Mucosa of rectum (tissue), 2 donors: ENCODE measurements around the gene MTX1.

Source experiments
- H3K27ac ChIP-seq, 2 donors: one replicate each; pipeline ENCODE4 v1.7.0; 2013; ENCODE audit warnings: inconsistent platforms in 2 of 2, low read depth in 2 of 2, low read length in 2 of 2
- H3K27me3 ChIP-seq, 2 donors: one replicate each; pipeline ENCODE4 v1.7.0; 2013; ENCODE audit warnings: low read length in 2 of 2; ENCODE audit not compliant: control insufficient read depth in 2 of 2, insufficient read depth in 2 of 2
- H3K36me3 ChIP-seq, 2 donors: one replicate each; pipeline ENCODE4 v1.7.0; 2013; ENCODE audit warnings: low read length in 2 of 2; ENCODE audit not compliant: control insufficient read depth in 2 of 2, insufficient read depth in 2 of 2
- H3K4me1 ChIP-seq, 2 donors: one replicate each; pipeline ENCODE4 v1.7.0; 2013; ENCODE audit warnings: low read length in 2 of 2, mild to moderate bottlenecking in 1 of 2; ENCODE audit not compliant: control insufficient read depth in 2 of 2, insufficient read depth in 2 of 2
- H3K4me3 ChIP-seq, 2 donors: one replicate each; pipeline ENCODE4 v1.7.0; 2013; ENCODE audit warnings: low read length in 2 of 2
- H3K9ac ChIP-seq, 2 donors: one replicate each; pipeline ENCODE4 v1.7.0; 2013; ENCODE audit warnings: low read length in 2 of 2, low read depth in 1 of 2, mild to moderate bottlenecking in 1 of 2
- H3K9me3 ChIP-seq, 2 donors: one replicate each; pipeline ENCODE4 v1.7.0; 2013; ENCODE audit warnings: low read length in 2 of 2; ENCODE audit not compliant: control insufficient read depth in 2 of 2
- donor health status: healthy.
- donor health status: Normal muscosa, but diverticular disease.

The MTX1 gene

DNA sequence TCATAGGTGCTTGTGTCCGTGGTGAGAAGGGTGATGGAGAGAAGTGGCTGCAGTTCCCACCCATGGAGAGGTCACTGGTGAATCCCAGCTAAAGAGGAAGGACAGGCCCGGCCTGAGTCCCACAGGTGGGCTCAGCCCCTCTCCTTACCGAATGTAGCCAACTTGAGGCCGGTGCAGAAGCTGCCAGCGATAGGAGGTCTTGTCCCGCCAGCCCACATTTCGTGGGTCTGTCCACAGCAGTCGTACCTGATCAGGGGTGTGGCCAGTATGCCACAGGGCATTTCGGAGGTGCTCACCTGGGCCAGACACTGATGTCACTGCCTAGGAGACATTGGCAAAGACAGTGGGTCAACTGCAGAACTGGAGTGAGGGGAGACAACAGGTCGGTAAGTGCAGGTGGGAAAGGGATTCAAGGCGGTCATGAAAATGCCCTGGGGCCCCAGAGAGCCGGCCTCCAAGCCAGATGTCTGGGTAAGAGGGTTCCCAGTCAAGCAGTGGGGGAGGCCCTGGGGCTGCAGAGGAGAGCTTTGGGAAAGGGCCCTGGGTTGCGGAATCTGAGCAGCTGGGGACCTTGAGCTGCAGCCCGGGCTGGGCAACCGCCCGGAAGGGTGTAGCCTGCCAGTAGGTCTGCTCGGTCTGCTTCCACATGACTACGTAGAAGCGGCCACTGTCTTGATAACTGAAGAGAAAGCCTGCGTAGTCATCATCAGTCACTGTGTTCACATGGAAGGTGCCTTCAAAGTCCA lies 11.4 kb upstream of the MTX1 start:
- H3K4me3 ChIP-seq, result no peak overlapping the region
- no peak overlapping the region for H3K9ac ChIP-seq
- H3K27ac ChIP-seq, result no peak overlapping the region
- H3K27me3 ChIP-seq, result peaks cover 0 to 4% of the 10 kb centered on the region in 2 donors
- H3K36me3 ChIP-seq, result peaks cover 0 to 3% of the 10 kb centered on the region in 2 donors
- H3K9me3 ChIP-seq, result no peaks in the 10 kb centered on the region
- peaks cover 18 to 26% of the 10 kb centered on the region in 2 donors for H3K4me1 ChIP-seq

DNA sequence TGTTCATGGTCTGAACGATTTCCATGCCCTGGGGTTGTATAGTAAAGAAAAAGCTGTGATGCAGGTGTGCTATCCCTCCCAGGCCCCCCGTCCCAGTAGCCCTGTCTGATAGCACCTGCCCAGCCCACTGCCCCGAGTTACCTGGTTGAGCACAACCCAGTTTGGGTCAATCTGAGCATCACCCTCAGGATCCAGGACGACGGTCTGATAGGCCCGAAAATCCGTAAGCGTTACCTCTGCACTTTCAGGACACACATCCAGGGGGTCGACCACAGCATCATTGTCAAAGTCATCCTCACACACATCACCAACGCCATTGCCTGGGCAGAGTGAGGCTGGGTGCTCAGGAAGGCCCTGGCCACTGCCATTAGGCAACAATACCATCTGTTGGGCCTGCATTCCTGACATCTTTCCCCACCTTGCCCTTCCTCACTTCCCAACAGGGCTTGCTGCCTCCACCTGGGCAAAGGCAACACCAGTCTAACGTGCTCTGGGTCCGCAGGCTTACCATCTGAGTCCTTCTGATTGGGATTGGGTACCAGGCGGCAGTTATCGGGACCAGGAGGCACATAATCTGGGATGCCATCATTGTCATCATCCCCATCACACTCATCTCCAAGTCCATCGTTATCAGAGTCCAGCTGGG lies 10.5 kb upstream of the MTX1 start:
- Histone ChIP-seq H3K4me1 (peaks cover 13 to 21% of the 10 kb centered on the region in 2 donors), H3K9me3 (no peaks in the 10 kb centered on the region), H3K27ac (no peak overlapping the region), H3K36me3 (peaks cover 0 to 3% of the 10 kb centered on the region in 2 donors), H3K27me3 (peaks cover 0 to 4% of the 10 kb centered on the region in 2 donors), H3K4me3 (no peak overlapping the region), H3K9ac (no peak overlapping the region)

DNA sequence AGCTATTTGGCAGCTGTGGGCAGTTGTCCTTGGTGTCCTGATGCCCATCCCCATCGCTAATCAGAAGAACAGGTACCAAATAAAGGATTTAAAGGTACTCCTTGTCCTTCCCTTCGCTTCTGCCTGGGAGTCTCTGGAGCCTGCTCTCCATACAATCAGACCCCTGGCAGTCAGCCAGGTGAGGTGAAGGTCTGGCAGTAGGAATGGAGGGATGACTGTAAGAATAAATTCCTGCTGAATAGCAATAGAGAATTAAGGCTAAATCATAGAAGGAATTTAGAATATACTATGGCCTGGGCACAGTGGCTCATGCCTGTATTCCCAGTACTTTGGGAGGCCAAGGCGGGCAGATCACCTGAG lies 10.0 kb upstream of the MTX1 start:
- Histone ChIP-seq H3K9ac (no peak overlapping the region), H3K4me3 (no peak overlapping the region), H3K27me3 (peaks cover 0 to 4% of the 10 kb centered on the region in 2 donors), H3K36me3 (peaks cover 0 to 3% of the 10 kb centered on the region in 2 donors), H3K9me3 (no peaks in the 10 kb centered on the region), H3K27ac (no peak overlapping the region), H3K4me1 (peaks cover 10 to 17% of the 10 kb centered on the region in 2 donors)

DNA sequence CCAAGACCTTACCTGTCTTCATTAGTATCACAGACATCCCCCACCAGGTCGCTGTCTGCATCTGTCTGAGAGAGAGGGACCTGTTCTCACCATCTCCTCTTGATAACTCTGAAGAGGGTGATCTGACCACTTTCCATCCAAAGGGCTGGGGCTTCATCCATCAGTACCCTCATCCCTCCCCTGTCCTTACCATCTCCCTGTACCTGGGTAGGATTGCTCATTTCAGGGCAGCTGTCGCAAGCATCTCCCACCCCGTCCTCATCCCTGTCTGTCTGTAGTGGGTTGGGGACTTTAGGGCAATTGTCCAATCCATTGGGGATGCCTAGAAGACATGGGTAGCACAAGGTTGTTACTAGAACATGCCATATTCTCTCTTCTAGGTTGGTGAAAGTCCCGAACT lies 8.7 kb upstream of the MTX1 start:
- Histone ChIP-seq H3K4me3 (no peak overlapping the region), H3K27me3 (peaks cover 0 to 4% of the 10 kb centered on the region in 2 donors), H3K9me3 (no peaks in the 10 kb centered on the region), H3K36me3 (peaks cover 0 to 3% of the 10 kb centered on the region in 2 donors), H3K9ac (no peak overlapping the region), H3K27ac (no peak overlapping the region), H3K4me1 (peaks cover 0 to 4% of the 10 kb centered on the region in 2 donors)

DNA sequence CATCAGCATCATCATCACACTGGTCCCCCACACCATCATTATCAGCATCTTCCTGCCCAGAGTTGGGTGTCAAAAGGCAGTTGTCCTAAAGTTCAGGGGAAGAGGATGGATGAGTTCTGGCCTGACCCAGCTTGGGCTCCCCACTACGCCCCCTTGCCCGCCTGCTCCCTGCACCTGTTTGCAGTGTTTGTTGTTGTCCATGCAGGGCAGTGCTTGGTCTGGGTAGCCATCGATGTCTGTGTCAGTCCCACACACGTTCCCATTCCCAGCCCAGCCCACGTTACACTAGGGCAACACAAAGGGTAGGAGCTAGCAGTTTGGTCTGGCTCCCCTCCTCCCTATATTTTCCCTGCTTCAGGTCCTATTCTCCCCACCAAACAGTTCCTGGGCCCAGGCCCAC lies 7.6 kb upstream of the MTX1 start:
- H3K27me3 ChIP-seq, result no peaks in the 10 kb centered on the region
- H3K27ac ChIP-seq, result no peak overlapping the region
- H3K4me3 ChIP-seq, result no peak overlapping the region
- no peak overlapping the region for H3K9ac ChIP-seq
- H3K4me1 ChIP-seq, result no peaks in the 10 kb centered on the region
- peaks cover 0 to 3% of the 10 kb centered on the region in 2 donors for H3K36me3 ChIP-seq
- no peaks in the 10 kb centered on the region for H3K9me3 ChIP-seq

DNA sequence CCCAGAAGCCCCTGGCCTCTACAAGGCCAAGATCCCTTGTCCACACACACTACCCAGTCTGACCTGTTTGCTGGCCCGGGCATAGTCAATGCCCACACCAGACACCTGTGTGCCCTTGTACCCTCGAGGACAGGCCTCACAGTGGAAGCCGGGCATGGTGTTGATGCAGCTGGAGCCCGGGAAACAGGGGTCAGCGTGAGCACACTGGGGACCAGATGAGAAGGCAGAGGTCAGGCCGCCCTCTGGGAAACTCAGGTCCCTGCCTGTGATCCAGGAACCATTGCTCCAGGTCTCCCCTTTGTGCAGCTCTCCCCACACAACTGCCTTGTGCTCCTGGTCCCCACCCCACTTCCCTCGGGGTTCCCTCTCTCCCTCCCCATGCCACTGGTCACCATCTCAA lies 6.3 kb upstream of the MTX1 start:
- Histone ChIP-seq H3K9me3 (no peaks in the 10 kb centered on the region), H3K4me1 (peaks cover 6% of the 10 kb centered on the region in 2 donors), H3K36me3 (peaks cover 0 to 3% of the 10 kb centered on the region in 2 donors), H3K9ac (no peak overlapping the region), H3K27me3 (no peaks in the 10 kb centered on the region), H3K27ac (no peak overlapping the region), H3K4me3 (no peak overlapping the region)

DNA sequence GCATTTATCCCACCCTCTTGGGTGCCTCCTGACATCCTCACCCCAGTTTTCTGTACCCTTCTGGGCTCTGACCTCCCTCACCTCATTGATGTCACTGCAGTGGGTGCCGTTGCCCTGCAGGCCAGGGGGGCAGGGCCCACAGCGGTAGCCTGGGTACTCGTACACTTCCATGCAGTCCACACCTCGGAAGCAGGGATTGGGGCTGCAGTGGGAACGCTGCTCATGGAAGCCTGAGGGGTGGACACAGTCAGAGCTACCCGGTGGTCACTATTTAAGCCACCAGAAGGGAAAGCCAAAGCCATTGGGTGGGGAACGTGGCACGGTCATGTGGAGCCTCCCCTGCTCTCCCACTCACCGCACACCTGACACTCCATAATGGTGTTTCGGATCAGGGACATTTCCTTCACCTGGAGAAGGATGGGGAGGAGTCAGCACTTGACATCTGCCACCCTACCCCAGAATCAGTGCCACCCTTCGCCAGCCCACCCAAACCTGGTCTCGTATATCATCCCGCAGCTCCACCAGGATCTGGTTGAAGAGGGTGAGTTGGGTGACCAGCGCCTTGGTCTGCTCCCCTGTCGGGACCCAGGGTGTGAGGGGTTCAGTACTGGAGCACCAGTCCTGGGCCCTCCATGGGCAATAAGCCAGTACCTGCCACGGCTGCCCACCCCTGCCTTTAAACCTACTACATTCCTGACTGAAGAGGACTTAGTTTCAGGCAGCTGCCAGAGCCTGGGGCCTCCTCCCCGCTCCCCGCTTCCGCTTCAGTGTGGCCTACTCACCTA lies 5.6 kb upstream of the MTX1 start:
- Histone ChIP-seq H3K36me3 (no peaks in the 10 kb centered on the region), H3K4me3 (no peak overlapping the region), H3K27ac (no peak overlapping the region), H3K9me3 (no peaks in the 10 kb centered on the region), H3K4me1 (peaks cover 9 to 13% of the 10 kb centered on the region in 2 donors), H3K27me3 (no peaks in the 10 kb centered on the region), H3K9ac (no peak overlapping the region)

DNA sequence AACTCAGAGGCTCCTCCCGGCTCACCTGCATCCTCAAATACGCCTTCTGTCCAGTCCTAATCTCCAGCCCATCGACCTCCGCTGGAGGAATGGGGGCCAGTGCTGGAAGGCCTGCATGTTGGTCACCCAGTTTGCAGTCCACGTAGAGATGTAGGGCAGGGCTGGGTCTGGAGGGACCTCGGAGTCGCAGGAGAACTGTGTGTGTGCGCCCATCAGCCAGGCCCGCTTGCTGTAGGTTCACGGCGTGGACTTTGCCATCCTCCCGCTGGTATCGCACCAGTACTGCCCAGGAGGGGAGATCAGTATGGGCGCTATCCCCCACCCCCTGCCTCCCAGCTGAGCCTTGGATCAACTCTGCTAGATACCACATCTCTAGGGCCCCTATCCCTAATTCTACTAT lies 3.5 kb upstream of the MTX1 start:
- no peaks in the 10 kb centered on the region for H3K36me3 ChIP-seq
- no peak overlapping the region for H3K9ac ChIP-seq
- H3K27me3 ChIP-seq, result no peaks in the 10 kb centered on the region
- H3K4me1 ChIP-seq, result peaks cover 21 to 25% of the 10 kb centered on the region in 2 donors
- no peak overlapping the region for H3K4me3 ChIP-seq
- no peaks in the 10 kb centered on the region for H3K9me3 ChIP-seq
- H3K27ac ChIP-seq, result no peak overlapping the region

DNA sequence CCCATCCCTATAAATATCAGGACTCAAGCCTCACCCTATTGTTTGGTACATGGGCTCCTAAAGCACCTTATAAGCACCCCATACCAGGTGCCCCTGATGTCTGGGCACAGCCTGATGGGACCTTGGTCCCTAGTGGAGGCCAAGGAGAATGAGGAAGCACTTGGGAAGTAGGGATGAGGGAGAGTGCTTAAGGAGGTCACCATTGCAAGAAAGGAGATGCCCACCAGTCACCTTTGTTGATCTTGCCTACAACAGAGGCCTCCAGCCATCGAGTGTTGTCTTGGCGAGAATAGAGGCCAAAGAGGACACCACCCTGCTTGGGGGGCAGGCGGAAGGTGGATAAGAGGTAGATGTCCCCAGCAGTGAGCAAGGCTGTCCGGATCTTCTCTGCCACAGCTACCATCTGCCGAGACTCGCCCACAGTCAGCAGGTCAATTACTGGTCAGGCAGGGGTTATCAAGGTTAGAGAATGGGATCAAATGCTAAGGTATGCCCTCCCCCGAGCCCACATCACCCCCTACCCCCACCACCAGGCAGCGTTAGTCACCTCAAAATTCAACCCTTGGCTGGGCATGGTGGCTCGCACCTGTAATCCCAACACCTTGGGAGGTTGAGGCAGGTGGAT lies 2.4 kb upstream of the MTX1 start:
- no peaks in the 10 kb centered on the region for H3K27me3 ChIP-seq
- H3K9me3 ChIP-seq, result no peaks in the 10 kb centered on the region
- H3K27ac ChIP-seq, result no peak overlapping the region
- no peak overlapping the region for H3K9ac ChIP-seq
- H3K4me1 ChIP-seq, result peaks cover 21 to 25% of the 10 kb centered on the region in 2 donors
- no peak overlapping the region for H3K4me3 ChIP-seq
- no peaks in the 10 kb centered on the region for H3K36me3 ChIP-seq
